CD4-positive, alpha-beta T cell treated with Interleukin-10 for 1 hour (primary cell): Measurements from ENCODE around the gene RGS7.

ENCODE experiments used
- DNase-seq: peaks from one replicate; pipeline ENCODE4 v3.0.0-alpha.2; 2020

RGS7 gene

DNA sequence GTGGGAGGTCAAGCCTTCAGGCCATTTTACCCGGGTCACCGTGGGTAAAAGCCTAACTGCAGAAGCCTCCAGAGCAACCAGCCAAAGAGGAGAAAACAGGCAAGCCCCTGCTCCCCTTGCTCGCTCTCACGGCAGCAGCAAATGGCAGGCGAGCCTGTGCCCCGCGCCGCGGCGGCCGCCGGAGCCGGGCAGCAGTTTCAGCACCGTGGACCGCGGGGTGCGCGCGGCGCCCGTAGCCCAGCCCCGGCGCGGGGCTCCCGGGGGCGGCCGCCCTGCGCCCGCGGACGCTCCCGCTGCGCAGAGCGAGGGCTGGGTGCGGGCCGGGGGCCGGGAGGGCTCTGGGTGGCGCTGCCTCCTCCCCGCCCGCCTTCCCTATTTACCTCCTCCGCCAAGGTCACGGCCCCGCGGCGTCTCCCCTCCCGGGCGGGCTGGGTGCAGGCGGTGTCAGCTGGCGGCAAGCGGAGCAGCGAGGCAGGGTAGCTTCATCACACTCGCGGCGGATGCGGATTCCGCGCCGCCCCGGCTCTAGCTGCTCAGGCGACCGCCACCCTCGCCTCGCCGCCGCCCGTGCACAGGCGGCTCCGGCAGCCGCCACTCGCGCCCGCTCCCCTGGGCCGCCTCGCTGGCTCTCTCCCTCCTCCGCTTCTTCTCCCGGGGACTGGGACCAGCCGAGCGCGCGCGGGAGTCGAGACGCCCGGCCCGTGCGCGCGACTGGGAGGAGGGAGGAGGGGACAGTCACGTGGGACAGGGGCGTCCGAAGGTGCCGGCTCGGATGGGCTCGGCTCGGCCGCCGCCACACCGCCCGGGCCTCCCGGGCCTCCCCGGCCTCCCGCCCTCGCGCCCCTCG lies at the start of gene RGS7:
TSS of gene RGS7 (minus strand) at position 687 of the 847 bp plus-strand sequence.
- no peak for DNase-seq

DNA sequence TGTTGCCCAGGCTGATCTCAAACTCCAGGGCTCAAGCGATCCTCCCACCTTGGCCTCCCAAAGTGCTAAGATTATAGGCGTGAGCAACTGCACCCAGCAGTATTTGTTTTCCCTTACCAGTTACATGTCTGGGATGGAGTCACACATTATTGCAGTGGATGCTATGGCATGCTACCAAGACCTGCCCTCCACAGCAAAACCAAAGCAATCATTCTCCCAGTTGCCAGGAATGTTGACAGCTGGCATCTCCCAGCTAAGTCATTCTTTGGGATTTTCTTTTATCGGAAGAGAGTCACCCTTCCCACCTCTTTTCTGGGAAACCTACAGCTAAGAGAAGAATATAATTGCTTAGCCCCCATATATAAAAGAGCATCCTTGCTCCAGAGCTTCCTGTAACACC lies 49.4 kb upstream of the RGS7 start:
- no peak for DNase-seq

DNA sequence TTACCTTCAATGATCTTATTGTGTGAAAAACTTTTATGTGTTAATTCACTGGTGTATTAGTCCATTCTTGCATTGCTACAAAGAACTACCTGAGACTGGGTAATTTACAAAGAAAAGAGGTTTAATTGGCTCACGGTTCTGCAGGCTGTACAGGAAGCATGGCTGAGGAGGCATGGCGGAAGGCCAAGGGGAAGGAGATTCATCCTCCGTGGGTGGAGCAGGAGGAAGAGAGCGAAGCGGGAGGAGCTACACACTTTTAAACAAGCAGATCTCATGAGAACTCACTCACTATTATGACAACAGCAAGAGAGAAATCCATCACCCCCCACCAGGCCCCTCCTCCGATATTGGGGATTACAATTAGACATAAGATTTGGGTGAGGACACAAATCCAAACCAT lies 44.2 kb upstream of the RGS7 start:
- no peak for DNase-seq

GRCh38 chr1:241396747-241397681 lies 40.0 kb upstream of the RGS7 start:
- DNase-seq = no peak

- DNase-seq = no peak
Measured at GRCh38 chr1:241391926-241392710, 35.1 kb upstream of the RGS7 start.

DNA sequence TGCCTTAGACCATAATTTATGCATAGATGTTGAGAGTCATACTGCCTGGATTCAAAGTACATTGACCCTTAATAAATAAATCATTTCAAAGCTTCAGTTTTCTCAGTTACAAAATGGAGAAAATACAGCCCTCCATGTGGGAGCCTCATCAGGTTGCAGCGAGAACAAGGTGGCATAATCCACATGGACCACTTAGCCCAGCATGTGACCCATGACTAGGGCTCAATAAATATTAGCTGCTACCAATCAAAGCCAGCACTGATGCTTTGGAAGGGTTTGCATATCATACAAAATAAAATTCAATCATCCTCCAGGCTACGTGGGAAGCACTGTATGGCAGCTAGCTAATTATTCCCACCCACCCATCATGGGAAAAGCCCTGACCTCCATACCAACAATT lies 33.5 kb upstream of the RGS7 start:
- no peak for DNase-seq

DNA sequence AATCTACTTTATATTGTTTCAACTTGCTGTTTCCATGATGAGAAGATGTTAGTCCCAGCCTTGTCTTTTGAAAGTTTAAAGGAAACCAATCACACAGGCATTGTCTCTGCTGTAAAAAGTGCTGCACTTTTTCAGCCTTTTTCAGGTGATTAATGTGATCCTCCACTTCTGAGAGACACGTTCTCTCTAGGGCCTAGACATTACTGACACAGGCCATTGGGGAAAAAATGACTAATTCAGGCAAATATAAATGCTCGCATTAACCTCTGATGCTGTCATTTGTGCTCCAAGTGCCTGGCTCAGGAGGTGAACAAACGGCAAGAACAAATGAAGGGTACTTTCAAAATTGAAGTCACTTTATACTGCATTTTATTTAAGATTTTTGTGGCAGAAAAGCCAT lies 32.4 kb upstream of the RGS7 start:
- no peak for DNase-seq

- no peak for DNase-seq
Measured at GRCh38 chr1:241387216-241387615, 30.2 kb upstream of the RGS7 start.

DNA sequence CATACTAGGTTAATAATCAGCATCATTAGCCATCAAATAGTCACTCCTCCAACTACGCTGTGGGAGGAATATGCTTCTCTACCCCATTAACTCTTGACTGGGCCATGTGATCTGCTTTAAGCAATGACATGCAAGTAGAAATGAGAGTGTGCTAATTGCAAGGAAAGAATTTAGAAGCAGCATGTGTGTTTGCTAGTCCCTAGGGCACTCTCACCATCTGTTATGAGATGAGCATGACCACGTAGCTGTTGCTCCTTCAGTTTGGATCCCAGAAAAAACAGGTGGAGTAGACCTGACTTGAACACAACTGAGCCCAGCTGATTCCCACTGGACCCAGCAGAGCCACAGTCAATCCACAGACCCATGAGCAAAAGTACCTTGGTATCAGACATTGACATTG lies 19.7 kb upstream of the RGS7 start:
- no peak for DNase-seq

GRCh38 chr1:241375886-241376285 lies 18.9 kb upstream of the RGS7 start:
- no peak for DNase-seq

GRCh38 chr1:241366196-241366595 lies 9.2 kb upstream of the RGS7 start:
- no peak for DNase-seq

DNA sequence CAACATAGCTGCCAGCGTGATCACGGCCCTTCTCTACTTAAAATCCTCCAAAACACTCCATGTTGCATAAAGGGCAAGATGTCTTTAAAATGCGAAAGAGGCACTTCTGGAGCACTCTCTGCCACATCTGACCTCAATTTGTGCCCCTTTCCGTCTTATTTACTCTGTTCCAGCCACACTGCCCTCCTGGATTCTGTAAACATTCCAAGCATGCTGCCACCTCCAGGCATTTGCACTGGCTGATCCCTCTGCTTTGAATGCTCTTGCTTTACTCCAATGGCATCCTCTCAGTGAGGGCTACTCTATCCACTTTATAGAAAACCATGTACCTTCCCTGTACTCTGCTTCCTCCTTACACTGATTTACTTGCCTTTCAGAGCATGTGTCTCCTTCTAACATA lies 5.3 kb upstream of the RGS7 start:
- DNase-seq = no peak

DNA sequence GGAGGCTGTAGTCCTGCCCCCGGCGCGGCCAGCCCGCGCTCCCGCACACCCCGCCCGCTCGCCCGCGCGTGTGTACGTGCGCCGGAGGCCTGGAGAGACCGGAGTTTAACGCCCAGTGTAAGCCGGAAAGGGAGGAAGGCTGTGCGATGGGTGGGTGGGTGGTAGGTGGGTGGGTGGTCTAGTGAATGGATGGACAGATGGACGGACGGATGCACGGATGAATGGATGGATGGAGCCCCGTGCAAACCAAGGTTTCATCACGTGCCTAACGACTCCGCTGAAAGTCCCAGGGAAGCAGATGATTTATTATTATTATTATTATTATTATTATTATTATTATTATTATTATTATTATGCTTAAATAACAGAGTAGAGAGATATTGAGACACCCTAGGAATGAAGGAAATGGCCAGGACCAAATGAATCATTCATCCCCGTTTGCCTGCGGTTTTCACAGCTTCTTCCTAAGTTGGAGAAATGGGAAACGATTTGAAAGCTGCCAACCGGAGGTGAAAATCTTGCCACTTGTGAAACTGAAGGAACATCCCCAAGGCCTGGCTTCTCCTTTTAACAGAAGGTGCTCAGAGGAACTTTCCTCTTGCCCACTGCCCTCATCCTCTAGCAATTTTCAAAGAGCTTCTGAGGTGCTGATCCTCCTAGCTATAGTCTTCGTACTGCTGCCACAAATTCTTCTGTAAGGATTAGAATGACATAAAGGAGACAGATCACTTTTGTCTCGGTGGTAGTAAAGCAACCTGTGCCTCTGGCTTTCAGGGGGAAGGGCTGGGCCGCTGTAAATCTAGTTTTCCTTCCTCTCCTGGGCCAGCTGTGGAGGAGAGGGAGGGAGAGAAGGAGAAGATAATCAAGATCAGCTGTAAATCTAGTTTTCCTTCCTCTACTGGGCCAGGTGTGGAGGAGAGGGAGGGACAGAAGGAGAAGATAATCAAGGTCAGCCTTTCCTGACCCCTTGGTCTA lies 648 bp upstream of the RGS7 start:
- DNase-seq = no peak

DNA sequence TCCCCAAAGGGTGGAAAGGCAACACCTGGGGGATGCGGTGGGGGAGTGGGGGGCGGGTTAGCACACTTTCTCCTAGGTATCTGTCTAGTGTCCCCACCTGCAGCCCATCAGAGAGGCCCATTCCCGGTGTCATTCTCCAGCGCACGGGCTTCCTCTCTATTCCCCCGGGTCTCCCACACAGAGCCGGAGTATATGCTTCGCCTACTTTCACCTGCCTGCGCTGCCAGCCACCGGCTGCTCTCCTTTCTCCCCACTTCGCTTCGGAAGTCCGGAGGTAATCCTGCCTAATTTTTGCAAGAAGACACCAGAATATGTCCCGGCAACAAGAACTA lies 852 bp downstream of the RGS7 start:
- DNase-seq = no peak

DNA sequence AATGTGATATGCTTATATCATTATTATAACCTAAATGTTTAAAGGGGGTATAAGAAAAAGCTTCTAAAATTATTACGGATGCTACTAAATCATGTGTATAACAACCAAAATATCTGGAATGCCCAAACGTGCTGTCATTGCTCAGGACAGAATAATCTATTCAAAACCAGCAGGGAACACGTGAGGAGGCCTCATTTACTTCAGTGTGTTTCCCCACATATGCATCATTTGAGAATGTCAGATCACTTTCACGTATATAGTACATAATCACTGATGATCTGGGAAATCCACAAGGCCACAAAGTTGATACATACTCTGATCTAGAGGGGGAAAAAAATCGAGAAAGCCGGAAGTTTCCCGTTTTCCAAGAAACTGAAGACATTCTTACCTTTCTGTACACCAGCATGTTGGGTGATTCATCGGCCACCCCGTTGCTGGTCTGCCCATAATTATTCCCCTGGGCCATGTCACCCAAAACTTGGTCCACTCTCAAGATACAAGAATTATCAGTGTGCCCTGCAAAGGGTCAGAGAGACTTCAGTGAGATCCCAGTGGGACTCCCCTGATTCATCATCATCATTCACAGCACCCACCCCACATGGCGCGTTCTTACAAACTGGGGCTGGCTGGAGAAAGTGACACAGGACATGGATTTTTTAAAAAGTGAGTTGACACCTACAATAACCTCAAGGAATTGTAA lies 1.5 kb downstream of the RGS7 start:
- no peak for DNase-seq

- DNase-seq = no peak
Measured at GRCh38 chr1:241352401-241352800, 4.6 kb downstream of the RGS7 start.

DNA sequence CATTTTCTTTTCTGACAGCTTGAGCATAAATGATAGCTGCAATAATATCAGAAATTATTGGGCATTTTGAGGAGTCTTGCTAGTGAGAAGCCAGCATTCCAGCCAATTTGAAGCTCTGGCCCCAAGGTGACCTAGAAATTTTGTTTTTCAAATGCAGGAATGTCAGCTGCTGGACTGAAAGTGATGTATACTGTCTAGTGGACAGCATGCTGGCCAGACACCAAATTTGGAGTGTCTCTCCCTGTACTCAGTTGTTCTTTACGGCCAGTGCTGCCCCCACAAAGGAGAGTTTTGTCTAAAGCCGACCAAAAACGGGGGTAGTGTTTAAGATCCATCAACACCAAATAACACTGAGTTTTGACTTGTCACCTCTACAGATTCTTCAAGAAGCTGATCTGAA lies 5.2 kb downstream of the RGS7 start:
- no peak for DNase-seq

DNA sequence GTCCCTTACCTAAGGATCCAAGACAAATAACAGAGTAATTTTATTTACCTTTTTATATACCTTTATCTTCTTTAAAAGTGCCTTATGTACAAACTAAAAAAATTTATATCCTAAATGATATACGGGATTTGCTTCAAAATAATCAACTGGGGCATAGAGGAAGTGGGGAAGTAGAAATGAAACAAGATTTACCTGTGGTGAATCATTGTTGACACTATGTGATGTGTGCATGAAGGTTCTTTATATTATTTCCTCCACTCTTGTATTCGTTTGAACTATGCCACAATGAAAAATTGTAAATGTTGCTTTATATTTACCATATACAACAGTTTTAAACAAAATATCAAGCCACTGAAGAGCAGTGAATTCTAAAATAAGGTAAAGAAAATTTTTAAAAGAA lies 13.0 kb downstream of the RGS7 start:
- DNase-seq = no peak

- no peak for DNase-seq
Measured at GRCh38 chr1:241336335-241336734, 20.7 kb downstream of the RGS7 start.

GRCh38 chr1:241332987-241333386 lies 24.0 kb downstream of the RGS7 start:
- no peak for DNase-seq

GRCh38 chr1:241332037-241332409 lies 25.0 kb downstream of the RGS7 start:
- no peak for DNase-seq
